ENCODE measurements around the gene WDR37.

DNA sequence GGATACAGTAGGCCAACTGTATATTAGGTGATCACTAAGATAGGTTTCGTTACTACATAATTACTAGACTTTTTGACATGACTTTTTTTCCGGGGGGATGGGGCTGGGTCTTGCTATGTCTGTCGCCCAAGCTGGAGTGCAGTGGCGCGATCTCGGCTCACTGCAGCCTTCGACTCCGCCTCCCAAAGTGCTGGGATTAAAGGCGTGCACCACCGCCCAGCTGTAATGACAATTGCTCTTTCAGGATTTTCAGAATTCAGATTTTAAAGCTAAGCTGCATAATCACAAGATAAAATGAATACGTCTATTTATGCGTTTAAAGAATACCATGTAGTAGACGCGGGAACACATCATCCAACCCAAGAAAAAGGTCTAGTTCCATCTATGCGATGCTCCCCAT is 8.2 kb upstream of the WDR37 start:
- TF ChIP-seq EZH2 (IDR thresholded peaks at IDR 0.05; ENCODE audit: insufficient read depth, poor library complexity, severe bottlenecking) (no peak), EZH2phosphoT487 (IDR thresholded peaks at IDR 0.05; ENCODE audit: insufficient read depth, low read depth) (no peak)

Measured in GM23248 (cell line).